A673 (cell line): Measurements from ENCODE around the gene HES2. TPM values are rescaled to one million over a fixed set of nuclear protein-coding genes. Genes with fewer than 3 reads are reported as not detected.
"Not testable (repeated sequence)": the region's sequence is repeated elsewhere in the genome, so short reads cannot be mapped to it uniquely, and the experiment has no call there.

Source experiments
- BruUV-seq: library from RNA; stranded (reverse); fragments of 400-500 nt; replicated peaks from 2 replicates; lab custom pipeline; 2021; lab: Mats Ljungman, UMichigan
- CTCF ChIA-PET: fragments of 300-600 bp; sonication (Branson Sonifier 250); formaldehyde crosslinking; loops from one replicate; lab custom pipeline; 2022; ENCODE audit warnings: antibody characterized with exemption; lab: Charles Lee
- POLR2A ChIA-PET: fragments of 300-600 bp; sonication (Branson Sonifier 250); formaldehyde crosslinking; loops from one replicate; lab custom pipeline; 2022; ENCODE audit warnings: antibody characterized with exemption; ENCODE audit not compliant: low non-redundant PET; lab: Charles Lee
- DNase-seq: peaks from one replicate; pipeline ENCODE4 v3.0.0-alpha.2; 2015; ENCODE audit warnings: low spot score
- H3K27ac ChIP-seq: fragments of 200-600 bp; sonication (generic); 2 replicates; pipeline ENCODE4 v1.5.1; 2016; ENCODE audit warnings: mixed run types, low read depth, mild to moderate bottlenecking, mixed read lengths, antibody characterized with exemption, low read length; ENCODE audit not compliant: poor library complexity, severe bottlenecking
- H3K27me3 ChIP-seq: fragments of 200-600 bp; sonication (generic); replicated peaks from 2 replicates; pipeline ENCODE4 v1.6.1; 2017; ENCODE audit warnings: mixed run types, low read depth, mild to moderate bottlenecking, mixed read lengths, antibody characterized with exemption, low read length; ENCODE audit not compliant: insufficient read depth, poor library complexity
- H3K36me3 ChIP-seq: fragments of 200-600 bp; sonication (generic); 2 replicates; pipeline ENCODE4 v1.6.1; 2016; ENCODE audit warnings: mixed run types, mild to moderate bottlenecking, mixed read lengths, antibody characterized with exemption, low read length; ENCODE audit not compliant: insufficient read depth, poor library complexity, severe bottlenecking
- H3K4me1 ChIP-seq: fragments of 200-600 bp; sonication (generic); 2 replicates; pipeline ENCODE4 v1.6.1; 2017; ENCODE audit warnings: mixed run types, mild to moderate bottlenecking, mixed read lengths, antibody characterized with exemption, low read length; ENCODE audit not compliant: insufficient read depth, poor library complexity, severe bottlenecking
- H3K4me3 ChIP-seq: fragments of 200-600 bp; sonication (generic); 2 replicates; pipeline ENCODE4 v1.5.1; 2016; ENCODE audit warnings: low read depth, mixed run types, mild to moderate bottlenecking, mixed read lengths, low read length; ENCODE audit not compliant: poor library complexity, severe bottlenecking
- H3K9me3 ChIP-seq: fragments of 200-600 bp; sonication (generic); 2 replicates; pipeline ENCODE4 v1.6.1; 2016; ENCODE audit warnings: mixed run types, low read depth, mild to moderate bottlenecking, mixed read lengths, antibody characterized with exemption, low read length; ENCODE audit not compliant: poor library complexity, severe bottlenecking
- CTCF ChIP-seq: fragments of 300-800, 200-600 bp; sonication (generic); conservative IDR thresholded peaks from 2 replicates; pipeline ENCODE4 v1.5.1; 2017; ENCODE audit warnings: low read depth, mild to moderate bottlenecking, antibody characterized with exemption, low read length, moderate library complexity, mixed read lengths
- EZH2 ChIP-seq: fragments of 200-600 bp; sonication (generic); IDR thresholded peaks from 2 replicates; pipeline ENCODE4 v1.6.1; 2017; ENCODE audit warnings: borderline replicate concordance, low read depth, mild to moderate bottlenecking, mixed read lengths, antibody characterized with exemption, low read length; ENCODE audit not compliant: poor library complexity, severe bottlenecking
- intact Hi-C: fragments of 100-400 bp; cut with micrococcal nuclease; formaldehyde crosslinking; loops from one replicate; pipeline ENCODE4 v1.10.0; 2022; ENCODE audit not compliant: unreplicated experiment
- total RNA-seq: library from RNA; stranded (reverse); gene quantifications from 2 replicates; pipeline ENCODE4 v1.2.3, GENCODE V29; 2021

The HES2 gene
- total RNA-seq, 1 experiment from 2014 or later: not detected

- no peak for DNase-seq
- no peaks in the 10 kb centered on the region for H3K9me3 ChIP-seq
- no TSS peak for BruUV-seq
- H3K27ac ChIP-seq: no peak overlapping the region
- intact Hi-C loops: no loop called here
- POLR2A ChIA-PET: no interaction called here
- no peak overlapping the region for H3K4me3 ChIP-seq
- CTCF ChIA-PET: interaction anchor here (0.6 kb wide), 1 partner anchor 92 kb away, joined by 3 read pairs; no protein-coding TSS in a partner anchor
- peaks cover 62% of the 10 kb centered on the region for H3K27me3 ChIP-seq
- no peaks in the 10 kb centered on the region for H3K36me3 ChIP-seq
- H3K4me1 ChIP-seq: no peaks in the 10 kb centered on the region
- no peak for TF ChIP-seq EZH2
- no peak for TF ChIP-seq CTCF
Measured at GRCh38 chr1:6456800-6457466, 37.2 kb upstream of the HES2 start.

- H3K36me3 ChIP-seq, H3K4me1 ChIP-seq, intact Hi-C loops, POLR2A ChIA-PET, H3K4me3 ChIP-seq, H3K27ac ChIP-seq, BruUV-seq, CTCF ChIA-PET, DNase-seq, H3K9me3 ChIP-seq: not testable (repeated sequence)
- H3K27me3 ChIP-seq: peaks cover 72% of the 10 kb centered on the region
- TF ChIP-seq EZH2: peak; percentile 52
Measured at GRCh38 chr1:6455752-6456520, 36.2 kb upstream of the HES2 start.

- ChIA-PET POLR2A (no interaction called here), CTCF (interaction anchor here (0.6 kb wide), 1 partner anchor 1433 kb away, joined by 3 read pairs; no protein-coding TSS in a partner anchor)
- H3K27me3 ChIP-seq: peaks cover 79% of the 10 kb centered on the region
- TF ChIP-seq CTCF: 0 out of 2 replicates have a peak, but pooled peaks have one; percentile 8
- peak; percentile 85 for TF ChIP-seq EZH2
- no peak for DNase-seq
- no peaks in the 10 kb centered on the region for H3K4me1 ChIP-seq
- no peaks in the 10 kb centered on the region for H3K36me3 ChIP-seq
- intact Hi-C loops: no loop called here
- no peaks in the 10 kb centered on the region for H3K9me3 ChIP-seq
- H3K27ac ChIP-seq: no peak overlapping the region
- BruUV-seq: no TSS peak
- no peak overlapping the region for H3K4me3 ChIP-seq
Measured at GRCh38 chr1:6454856-6455751, 35.4 kb upstream of the HES2 start.
